ENCODE data around the gene PPP4R4.
"Not testable (repeated sequence)": the region's sequence is repeated elsewhere in the genome, so short reads cannot be mapped to it uniquely, and the experiment has no call there.

Gene PPP4R4

DNA sequence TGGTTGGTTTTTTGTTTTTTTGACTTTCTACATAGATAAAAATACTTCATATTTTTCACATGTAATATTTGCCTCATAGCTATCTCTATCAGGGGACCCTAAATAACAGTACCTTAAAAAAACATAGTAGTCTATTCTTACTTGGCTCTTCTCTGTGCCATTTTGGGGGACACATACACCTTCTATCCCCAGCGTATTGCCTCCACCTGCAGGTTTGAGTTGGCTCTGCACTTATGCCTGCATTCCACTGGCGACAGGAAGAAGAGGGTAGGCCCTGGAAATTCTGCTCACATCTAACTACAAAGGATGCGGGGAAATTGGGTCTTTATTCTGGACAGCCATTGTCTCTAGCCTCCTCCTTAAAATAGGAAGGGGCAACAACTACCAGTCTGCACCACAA is 30.9 kb upstream of the PPP4R4 start:
- no peak for DNase-seq

DNA sequence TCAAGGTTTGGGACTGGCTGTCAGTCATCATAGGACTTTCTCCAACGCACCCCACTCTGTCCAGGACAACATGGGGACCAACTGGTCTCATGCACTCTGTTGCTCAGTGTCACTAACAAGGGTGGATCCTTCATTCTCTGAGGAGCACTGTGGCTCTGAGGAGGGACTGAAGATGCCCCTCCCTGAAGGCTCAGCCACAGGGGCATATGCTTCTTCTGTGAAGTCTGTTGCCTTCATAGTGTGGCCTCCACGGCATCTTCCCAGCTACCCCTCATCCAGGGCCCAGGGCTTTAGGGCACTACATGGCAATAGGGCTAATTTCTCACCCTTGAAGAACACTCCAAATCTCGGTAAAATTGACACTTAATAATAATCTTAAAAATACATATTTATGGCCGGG is 30.4 kb upstream of the PPP4R4 start:
- no peak for DNase-seq

DNA sequence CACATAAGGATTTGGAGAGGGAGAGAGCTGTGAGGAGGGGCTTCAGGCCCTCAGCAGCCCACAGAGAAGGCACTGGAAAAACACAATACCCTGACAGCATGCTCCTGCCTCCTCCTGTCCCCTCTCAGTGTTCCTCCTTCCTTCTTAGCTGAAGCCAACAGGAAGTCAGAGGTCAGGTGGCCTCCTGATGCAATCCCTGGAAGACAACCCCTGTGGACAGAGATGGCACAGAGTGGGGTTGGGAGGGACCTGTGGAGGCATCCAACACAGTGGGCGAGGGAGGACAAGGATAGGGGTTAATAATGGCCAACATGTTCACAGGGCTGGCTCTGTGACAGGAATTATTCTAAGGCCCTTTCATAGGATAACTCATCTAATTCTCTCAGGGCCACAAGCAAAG is 29.4 kb upstream of the PPP4R4 start:
- no peak for DNase-seq

DNA sequence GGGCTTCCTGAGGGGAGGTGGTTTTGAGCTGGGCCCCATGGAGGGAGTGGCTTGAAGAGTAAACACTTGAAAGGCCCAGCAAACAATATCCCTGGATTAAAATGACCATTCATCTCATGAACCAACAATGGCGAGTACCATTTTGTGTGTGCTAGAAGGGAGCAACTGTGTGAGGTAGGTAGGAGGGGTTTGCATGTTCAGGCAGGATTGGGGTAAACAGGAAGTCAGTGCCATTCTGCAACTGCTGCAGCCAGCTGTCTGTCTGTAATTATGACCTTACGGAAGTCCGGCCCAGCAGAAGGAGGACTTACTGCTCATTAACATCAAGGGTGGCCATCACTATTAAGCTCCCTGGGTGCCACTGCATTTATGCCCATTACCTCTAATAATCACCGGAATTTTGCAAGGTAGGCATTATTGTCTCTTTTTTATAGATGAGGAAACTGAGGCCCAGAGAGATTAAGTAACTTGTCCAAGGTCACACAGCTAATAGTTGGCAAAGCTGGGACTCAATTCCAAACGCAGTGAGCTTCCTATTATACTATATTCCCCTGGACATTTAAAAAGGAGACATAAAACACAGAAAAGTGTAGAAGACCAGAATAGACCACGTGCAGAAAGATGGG is 28.1 kb upstream of the PPP4R4 start:
- no peak for DNase-seq

DNA sequence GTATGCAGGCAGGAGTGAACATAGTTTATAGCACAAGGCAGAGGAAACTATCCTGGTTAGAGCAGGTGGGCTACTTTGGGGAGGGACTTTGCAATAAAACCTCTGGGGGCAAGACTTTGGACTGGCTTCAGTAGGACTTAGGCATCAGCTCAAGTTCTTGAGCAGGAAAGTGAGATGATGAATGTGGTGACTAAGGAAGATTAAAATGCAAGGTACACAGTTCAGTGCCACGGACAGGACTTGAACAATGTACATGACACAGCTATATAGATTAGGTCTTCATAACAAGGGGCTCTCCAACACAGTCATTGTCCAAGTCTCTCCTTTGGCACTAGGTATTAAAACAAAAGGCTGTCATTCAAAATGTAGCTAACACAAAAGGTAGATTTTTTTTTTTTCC is 21.4 kb upstream of the PPP4R4 start:
- DNase-seq = no peak

DNA sequence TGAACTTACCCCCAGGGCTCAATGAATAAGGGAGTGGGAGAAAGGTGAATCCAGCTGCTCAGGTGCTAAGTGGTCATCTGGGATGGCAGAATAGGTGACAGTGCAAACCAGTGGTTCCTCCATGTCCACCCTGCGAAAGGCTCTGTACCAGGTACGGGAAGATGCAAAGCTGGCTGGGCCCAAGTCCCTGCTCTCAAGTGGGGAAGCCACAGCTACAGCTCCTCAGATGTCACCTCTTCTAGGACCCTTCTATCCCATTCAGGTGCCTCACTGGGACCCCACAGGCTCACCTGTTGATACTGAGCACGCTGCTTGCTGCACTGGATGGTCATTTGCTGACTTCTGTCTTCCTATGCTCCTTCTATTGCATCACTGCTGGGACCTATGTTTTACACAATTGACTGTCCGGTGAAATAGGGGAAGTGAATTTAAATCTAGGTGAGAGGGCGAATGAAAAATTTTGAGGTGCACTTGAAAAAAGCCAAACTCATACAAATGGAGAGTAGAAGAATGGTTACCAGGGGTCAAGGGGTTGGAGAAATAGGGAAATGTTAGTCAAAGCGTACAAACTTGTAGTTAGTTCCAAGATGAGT is 20.3 kb upstream of the PPP4R4 start:
- DNase-seq = no peak

DNA sequence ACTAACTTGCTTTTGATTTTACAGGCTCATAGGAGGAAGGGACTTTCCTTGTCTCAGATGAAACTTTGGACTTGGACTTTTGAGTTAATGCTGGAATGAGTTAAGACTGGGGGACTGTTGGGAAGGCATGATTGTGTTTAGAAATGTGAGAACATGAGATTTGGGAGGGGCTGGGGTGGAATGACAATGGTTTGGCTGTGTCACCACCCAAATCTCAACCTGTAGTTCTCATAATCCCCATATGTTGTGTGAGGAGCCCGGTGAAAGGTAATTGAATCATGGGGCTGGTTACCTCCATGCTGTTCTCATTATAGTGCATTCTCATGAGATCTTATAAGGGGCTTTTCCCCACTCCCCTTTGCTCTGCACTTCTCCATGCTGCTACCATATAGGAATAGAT is 18.0 kb upstream of the PPP4R4 start:
- DNase-seq = not testable (repeated sequence)

DNA sequence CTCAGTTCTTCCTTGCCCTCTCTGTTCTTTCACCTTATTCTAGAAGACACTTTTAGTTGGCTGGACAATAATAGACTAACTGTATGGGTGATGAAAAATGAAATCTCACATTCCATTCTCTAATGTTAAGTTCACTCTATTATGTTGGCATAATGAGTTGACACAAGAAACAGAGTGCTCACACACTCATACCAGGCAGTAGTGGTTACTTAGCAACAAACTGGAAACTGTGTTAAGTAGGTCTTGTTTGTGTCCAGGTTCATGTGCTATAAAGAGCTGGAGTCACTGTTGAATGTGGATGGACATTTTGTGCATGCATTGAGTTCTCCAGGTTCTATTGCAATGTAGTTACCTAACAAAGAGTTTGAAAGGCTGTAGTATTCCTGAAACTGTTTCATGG is 16.9 kb upstream of the PPP4R4 start:
- no peak for DNase-seq

DNA sequence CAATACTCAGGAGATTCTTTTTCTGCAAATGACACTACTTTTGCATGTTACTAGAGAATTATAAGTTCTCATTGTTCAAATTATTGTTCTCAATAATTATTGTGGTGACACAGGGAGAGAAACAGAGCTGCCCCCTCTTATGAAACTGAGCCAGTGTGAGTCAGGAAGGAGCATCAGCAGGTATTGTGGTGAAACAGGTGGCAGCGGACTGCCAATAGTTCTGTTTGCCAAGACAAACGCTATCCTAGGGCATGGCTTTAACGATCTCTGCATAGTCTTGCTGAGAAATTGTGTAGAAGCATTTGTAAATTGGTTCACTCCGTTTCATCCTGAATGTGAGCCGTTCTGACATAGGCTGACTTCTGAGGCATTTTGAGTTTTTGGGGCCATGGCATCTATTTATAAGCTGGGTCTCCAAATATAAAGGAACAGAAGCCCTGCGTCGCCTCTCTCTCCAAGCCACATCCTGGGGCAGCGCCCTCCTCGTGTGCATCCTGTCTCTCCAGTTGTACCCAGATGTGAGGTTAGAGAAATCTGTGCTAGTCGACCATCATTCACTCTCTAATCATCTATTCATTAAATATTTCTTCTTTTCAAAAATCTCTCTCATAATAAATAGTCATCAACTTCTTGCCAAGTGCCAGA is 15.8 kb upstream of the PPP4R4 start:
- peak in 1 of 51 donors; percentile 25 for DNase-seq

DNA sequence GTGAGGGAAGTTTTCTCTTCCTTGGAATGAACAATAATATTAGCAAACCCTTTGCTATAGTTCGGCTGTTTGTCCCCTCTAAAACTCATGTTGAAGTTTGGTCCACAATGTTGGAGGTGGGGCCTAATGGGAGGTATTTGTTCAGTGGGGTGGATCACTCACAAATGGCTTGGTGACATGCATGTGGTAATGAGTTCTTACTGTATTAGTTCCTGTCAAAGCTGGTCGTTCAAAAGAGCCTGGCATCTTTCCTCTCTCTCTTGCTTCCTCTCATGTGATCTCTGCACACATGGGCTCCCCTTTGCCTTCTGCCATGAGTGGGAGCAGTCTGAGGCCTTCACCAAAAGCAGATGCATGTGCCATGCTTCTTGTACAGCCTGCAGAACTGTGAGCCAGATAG is 13.1 kb upstream of the PPP4R4 start:
- no peak for DNase-seq

DNA sequence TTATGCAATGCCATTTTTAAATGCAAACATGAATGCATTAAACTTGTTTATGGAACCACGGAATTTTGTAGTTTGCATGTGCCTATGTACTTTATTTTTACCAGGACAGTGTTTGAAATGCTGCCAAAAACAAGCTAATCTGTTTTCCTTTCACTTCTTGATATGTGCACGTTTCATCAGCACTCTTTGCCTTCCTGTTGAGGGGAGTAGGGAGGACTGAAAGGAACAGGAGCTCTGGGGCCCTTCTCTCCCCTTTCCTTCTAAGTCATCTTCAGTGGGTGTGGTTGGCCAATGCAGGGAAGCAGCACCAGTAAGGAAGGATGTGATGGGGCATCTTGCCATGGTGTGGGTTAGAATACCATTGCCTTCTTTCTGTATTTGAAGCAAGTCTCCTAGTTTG is 12.1 kb upstream of the PPP4R4 start:
- no peak for DNase-seq

DNA sequence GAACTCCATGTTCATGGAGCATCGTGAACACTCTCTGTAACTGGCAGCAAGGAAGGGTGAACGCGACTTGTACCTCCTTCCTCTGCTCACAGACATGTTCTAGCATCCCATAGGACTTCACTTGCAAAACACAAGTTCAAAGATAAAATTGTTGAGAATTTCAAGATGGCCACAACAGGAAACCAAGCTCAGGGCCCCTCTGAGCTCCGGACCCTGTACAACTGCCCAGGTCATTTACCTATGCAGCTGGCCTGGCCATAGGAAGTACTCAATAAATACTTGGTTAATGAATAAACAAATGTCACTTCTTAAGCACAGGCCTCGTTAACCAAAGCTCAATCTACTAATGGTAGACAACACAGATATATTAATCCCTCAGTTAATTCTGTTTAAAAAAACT is 11.7 kb upstream of the PPP4R4 start:
- DNase-seq = no peak

DNA sequence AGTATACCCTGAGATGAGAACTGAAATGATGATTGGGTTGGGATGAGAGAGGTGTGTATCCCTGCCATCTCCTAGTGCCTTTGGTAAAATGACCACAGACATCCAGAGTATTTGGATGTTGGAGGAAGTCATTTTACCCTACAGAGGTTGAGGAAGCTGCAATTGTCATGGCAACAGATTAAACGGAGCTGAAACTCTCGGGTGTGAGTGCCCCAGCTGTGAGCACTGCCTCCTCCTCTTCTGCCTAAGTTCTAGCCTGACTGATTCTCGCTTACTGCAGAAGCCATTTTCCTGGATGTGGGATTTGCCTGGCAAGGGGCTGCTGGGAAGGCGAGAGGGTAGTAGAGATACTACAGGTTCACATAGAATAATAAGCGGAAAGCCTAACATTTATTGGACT is 10.3 kb upstream of the PPP4R4 start:
- peak in 1 of 51 donors; percentile 27 for DNase-seq

DNA sequence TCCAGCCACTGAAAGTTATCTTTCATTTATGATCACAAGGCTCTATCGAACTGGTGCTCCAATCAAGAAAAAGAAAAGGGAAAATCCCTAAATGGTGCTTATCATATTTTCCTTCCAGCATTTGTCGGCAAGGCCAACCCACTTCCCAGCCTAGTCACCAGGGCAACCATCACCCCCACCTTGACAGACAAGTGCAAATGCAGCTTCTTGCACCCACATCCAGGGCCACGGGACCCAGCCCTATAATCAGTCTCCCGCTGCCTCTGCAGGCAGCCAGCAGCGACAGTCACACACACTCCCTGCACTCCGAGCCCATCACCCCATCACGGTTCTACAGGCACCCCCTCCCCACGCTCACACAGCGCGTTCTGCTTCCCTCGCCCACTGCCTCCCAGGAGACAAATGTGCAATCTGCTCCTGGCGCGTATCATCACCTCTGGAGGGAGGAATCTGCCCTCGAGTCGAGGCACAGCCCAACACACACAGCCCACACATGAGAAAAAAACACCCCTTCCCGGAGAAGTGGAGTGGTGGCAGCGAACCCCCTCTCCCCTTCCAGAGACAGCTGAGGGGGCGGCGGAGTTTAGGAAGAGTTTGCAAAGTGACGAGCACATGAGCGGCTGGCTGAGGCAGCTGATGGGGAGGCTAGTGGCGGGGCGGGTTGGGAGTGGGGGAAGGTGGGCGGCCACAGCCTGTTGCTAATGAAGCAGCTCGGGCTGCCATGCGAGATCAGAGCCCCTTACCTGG is 9.3 kb upstream of the PPP4R4 start:
- peak in 10 of 51 donors; percentile 8 to 82 (median 48) for DNase-seq

DNA sequence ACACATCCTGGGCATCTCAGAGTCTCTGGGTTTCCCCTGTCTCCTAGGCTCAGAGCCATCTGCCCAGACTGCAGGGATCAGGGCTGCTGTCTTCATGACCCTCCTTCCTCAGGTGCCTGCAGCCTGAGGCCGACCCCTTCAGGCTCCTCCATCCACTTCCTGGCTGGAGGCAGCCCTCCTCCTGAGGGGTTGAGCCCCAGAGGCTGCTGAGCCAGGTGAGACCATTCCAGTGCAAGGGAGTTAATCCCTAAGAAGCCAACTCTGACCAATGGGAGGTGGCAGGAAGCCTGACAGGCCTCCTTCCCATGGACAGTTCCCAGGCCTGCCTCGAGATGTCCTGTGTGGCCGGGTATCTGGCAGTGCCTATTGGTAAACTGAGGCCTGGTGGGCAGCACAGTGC is 8.4 kb upstream of the PPP4R4 start:
- no peak for DNase-seq

DNA sequence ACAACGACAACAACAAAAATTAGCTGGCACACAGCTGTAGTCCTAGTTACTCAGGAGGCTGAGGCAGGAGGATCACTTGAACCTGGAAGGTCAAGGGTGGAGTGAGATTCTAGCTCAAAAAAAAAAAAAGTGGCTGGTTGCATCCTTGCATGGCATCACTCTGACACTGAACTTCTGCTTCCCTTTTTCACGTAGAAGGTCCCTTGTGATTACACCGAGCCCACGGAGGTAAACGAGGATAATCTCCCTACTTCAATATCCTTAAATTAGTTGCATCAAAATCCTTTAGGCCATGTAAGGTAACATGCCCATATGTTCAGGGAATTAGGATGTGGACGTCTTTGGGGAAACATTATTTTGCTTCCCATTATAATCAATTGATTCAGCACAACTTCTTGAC is 4.0 kb upstream of the PPP4R4 start:
- no peak for DNase-seq

DNA sequence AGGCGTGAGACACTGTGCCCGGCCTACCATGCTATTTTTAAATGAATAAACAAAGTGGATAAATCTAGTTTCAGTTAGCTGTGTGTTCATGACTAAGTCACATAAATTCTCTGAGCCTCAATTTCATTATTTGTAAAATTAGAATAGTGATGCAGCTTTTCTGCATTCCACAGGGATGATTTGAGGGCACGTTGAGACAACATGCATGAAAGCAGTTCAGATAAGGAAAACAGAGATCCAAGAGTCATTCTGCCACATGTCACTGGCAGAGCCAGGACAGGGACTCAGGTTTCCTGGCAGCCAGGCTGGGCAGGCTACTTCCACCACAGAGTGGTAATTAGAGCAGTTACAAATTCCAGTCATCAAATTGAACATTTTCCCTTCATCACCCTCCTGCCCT is 2.9 kb upstream of the PPP4R4 start:
- no peak for DNase-seq

DNA sequence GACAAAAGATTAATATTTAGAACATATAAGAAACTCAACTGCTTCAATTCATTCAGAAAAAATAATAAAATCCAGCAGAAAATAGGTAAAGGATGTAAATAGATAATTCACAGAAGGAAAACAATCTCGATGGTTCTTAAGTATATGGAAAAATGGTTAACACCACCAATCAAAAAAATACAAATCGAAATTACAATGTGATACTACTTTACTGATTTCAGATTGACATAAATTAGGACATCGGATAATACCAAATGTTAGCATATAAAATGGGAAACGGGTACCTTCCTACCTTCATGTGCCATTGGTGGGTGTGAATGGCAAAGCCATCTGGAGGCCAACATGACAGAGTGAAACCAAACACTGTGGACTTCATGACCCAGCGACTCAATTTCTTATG is 1.6 kb upstream of the PPP4R4 start:
- DNase-seq = no peak

DNA sequence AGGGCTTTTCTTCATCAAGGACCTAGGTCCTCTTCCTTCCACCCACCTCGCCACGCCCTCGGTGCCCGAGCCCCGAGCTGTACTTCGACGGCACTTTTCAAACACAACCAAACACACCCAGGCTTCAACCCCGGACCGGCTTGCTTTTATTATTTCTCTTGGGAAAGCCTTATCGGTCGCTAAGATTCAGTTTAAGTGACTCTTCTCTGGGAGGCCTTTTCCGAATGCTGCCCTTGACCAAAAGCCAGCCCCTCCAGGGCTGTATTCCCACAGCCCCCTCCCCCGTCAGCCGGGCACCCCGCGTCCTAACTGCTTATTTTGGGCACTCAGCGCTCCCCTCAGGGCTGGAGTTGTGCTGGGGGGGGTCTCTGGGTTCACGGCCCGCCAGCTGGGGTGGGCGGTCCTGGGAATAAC is 644 bp upstream of the PPP4R4 start:
- peak in 5 of 51 donors; percentile 30 to 63 (median 37) for DNase-seq

DNA sequence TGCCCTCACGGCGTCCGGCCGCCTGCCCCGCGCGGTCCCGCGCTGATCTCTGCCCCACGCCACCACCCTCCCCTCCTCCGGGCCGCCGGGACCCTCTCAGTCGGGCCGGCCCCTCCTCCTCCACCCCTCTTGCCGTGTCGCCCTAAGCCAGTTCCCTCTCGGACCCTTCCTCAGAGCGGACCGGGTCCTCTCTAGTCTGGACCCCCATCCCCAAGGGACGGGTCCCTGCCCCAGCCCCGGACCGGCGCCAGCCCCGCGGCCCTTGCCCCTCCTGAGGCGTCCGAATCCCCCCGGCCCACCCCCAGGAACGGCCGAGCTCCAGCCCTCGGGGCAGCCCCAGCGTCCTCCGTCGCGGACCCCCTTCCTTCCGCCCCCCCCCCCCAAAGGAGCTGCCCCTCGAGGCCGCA is 485 bp downstream of the PPP4R4 start:
- DNase-seq = peak in 6 of 51 donors; percentile 22 to 65 (median 55)

DNA sequence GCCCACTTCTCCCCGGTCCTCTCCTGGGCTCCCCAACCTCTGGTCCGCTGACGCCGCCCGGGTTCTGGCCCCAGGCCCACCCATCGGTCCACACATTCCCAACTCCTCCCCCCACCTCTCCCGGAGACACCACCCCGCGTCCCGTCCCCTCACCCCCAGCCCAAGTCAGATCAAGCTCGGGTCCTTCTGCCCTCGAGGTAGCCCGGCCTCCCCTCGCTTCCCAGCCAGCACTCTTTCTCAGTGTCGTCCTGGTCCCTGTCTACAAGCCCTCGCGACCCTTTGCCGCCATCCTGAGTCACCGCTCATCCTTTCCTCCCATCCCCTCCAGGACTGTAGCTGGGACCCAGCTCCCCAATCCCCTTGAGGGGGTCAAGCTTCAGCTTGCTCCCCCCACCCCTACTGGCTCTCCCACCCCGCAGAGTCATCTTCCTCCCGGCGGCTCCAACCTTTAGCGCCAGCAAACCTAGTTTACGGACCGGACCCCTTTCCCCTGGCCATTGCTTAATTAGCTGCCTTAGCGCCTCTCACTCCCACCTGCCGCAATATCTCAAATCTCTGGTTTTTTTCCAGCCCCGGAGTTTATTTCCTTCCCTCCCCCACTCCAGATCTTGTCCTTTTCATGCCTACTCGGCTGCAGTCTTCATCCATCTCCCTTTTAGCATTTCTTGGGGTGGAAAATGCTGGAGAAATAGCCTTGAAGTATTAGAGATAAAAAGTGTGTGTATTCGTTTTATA is 1.1 kb downstream of the PPP4R4 start:
- peak in 17 of 51 donors; percentile 15 to 58 (median 22) for DNase-seq

DNA sequence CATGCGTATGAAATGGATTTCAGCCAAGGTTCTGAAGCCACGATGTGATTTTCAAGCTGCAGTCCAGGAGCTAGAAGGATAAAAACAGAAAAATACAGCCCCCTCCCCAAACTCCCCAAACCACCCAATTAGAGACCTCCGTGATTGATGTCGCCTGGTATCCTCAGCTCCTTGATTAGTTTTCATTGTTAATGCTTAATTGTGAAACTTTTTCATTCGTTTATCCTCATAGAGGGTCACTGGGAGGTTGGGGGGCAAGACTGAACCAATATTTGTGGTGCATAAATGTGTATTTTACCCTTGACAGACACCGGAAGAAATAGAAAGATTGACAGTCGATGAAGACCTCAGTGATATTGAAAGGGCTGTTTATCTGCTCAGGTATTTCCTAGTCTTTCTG is 1.6 kb downstream of the PPP4R4 start:
- DNase-seq = peak in 2 of 51 donors; percentile 16 to 40
